D341Med (cell line): ENCODE results near the gene GAB2.
"Not testable (repeated sequence)": the region's sequence is repeated elsewhere in the genome, so short reads cannot be mapped to it uniquely, and the experiment has no call there.

Experiments
- DNase-seq: peaks from one replicate; pipeline ENCODE4 v3.0.0; 2012; ENCODE audit warnings: low spot score

GAB2 gene

DNA sequence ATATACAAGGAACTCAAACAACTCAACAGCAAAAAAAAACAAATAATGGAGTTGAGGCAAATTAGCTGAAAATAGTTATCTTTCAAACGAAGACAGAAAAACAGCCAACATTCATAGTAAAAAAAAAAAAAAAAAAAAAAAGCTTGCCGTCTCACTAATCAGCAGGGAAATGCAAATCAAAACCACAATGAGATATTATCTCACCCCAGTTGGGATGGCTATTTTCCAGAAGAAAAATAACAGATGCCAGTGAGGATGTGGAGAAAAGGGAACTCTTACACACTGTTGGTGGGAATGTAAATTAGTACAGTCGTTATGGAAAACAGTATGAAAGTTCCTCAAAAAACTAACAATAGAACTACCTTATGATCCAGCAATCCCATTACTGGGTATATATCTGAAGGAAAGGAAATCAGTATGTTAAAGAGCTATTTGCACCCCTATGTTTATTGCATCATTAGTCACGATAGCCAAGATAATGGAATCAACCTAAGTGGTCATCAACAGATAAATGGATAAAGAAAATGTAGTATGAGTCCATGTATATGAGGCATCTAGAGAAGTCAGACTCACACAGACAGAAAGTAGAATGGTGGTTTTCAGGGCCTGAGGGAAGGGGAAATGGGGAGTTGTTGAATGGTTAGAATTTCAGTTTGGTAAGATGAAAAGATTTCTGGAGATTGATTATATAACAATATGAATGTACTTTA is 172.9 kb downstream of the GAB2 start:
- DNase-seq, result no peak

- no peak for DNase-seq
Measured at GRCh38 chr11:78244080-78244479, 173.5 kb downstream of the GAB2 start.

- no peak for DNase-seq
Measured at GRCh38 chr11:78241475-78241874, 176.1 kb downstream of the GAB2 start.

DNA sequence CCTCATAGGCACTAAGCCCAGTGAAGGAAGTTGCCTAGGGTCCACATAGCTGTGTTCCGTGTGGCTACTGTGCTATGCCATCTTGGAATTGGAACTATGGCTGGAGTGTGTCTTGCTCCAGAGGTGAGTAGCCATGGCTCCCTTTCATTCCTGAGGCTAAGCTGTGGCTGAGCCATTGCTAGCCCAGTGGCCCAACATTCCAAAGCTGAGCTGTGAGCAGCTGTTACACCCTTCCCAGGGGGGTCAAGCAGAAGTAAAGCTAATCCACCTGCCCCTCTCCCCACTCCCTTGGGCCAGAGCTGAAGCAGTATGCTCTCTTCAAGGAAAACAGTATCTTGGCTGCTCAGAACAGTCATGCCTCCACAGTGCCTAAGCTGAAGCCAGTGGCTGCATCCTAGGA is 177.8 kb downstream of the GAB2 start:
- DNase-seq, result no peak

GRCh38 chr11:78237293-78238046 is 180.2 kb downstream of the GAB2 start:
- DNase-seq, result no peak

- DNase-seq, result no peak
Measured at GRCh38 chr11:78234006-78234405, 183.6 kb downstream of the GAB2 start.

DNA sequence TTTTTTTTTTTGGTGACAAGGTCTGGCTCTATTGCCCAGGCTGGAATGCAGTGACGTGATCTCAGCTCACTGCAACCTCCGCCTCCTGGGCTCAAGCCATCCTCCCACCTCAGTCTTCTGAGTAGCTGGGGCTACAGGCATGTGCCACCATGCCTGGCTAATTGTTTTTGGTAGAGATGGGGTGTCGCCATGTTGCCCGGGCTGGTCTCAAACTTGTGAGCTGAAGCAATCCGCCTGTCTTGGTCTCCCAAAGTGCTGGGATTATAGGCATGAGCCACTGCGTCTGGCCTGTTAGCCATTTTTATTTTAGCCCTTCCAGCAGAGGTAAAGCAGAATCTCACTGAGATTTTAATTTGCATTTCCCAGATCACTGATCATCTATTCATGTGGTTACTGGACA is 184.6 kb downstream of the GAB2 start:
- not testable (repeated sequence) for DNase-seq

- DNase-seq, result no peak
Measured at GRCh38 chr11:78231962-78232501, 185.6 kb downstream of the GAB2 start.

- DNase-seq, result no peak
Measured at GRCh38 chr11:78230161-78230877, 187.3 kb downstream of the GAB2 start.

- DNase-seq, result no peak
Measured at GRCh38 chr11:78229106-78229505, 188.5 kb downstream of the GAB2 start.

GRCh38 chr11:78228467-78228866 is 189.2 kb downstream of the GAB2 start:
- DNase-seq, result peak; percentile 66

DNA sequence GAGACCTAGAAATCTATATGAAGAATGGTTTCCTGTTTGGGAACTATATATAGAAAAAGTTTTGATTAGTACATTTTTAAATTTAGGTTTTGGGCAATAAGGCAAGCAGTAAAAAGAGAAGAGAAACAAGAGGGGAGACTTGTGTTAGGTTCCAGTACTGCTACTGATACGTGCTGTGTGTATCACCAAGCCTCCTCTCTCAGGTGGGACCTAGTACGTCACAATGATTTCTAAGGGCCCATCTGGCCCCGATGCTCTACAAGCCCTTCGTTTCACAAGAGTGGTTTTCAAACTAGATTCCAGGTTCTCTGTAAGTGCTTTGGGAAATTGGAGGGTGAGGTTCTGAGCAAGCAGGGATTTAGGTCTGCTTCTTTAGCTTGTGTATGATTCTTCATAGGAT is 189.7 kb downstream of the GAB2 start:
- no peak for DNase-seq

DNA sequence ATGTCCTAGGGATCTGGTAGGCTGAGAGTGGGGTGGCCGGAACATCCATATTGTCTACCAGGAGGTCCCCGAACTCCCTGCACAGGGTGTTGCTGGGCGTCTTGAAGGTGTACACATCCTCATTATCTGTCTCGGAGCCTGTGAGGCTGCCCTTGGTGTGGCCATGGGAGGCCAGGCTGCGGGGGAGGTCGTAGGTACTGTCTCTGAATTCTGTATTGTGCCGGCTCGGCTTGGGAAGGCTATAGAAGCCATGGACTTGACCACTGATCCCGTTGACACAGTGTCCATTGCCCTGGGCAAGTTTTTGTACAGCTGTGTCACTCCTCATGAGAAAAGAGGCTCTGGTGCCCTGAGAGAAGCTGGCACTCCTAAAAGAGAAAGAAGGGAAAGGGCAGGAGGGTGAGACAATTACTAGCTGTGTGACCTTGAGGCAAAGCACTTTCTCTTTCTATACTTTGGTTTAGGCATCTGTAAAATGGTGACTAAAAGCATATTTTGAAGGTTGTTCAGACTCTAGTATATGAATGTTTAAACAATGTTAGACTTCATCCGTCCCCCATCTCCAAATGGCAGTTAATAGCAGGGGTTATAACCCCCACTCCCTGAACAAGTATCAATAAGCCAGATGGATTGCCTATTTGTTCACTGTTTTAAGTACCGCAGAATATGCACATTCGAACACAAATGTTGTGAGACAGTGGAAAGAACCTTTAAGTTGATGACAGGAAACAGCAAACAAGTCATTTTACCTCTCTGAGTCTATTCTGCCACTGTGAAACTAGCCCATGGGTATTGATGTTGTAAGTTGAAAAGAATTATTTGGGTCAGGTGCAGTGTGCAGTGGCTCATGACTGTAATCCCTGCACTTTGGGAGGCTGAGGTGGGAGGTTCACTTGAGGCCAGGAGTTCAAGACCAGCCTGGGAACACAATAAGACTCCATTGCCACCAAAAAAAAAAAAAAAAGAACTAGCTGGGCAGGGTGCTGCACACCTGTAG is 190.6 kb downstream of the GAB2 start:
- no peak for DNase-seq

- DNase-seq, result no peak
Measured at GRCh38 chr11:78224906-78225420, 192.7 kb downstream of the GAB2 start.

DNA sequence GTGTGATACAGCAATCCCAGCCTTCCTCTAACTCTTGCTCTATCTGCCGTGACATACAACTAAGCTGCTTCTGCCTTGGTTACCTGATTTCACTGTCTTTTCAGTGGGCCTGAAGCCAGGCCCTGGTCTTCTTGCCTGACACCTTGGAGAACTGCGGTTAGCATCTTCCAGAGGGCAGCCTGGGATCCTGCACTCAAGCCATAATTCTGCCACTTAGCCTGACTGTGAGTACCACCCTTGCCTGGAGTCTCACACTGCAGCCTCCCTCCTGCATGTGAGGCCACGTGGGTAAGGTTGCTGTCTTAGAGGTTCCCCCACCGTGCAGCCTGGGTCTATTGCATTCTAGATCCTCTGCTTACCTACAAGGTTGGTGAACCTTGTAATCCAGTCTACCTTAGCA is 193.1 kb downstream of the GAB2 start:
- DNase-seq, result no peak

GRCh38 chr11:78223320-78223954 is 194.2 kb downstream of the GAB2 start:
- DNase-seq, result no peak

DNA sequence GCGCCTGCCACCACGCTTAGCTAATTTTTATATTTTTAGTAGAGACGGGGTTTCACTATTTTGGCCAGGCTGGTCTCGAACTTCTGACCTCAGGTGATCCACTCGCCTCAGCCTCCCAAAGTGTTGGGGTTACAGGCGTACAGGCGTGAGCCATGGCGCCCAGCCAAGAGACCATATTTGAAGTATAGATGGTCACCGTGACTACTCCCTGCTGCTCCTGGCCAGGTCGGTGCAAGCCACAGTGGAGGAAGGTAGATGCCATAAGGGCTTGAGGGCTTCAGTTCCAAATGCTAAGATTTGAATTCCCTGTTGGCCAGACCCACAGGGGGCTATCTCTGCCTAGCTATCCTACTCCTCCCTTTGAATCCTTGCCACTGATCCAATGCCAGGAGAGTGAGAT is 194.9 kb downstream of the GAB2 start:
- not testable (repeated sequence) for DNase-seq

DNA sequence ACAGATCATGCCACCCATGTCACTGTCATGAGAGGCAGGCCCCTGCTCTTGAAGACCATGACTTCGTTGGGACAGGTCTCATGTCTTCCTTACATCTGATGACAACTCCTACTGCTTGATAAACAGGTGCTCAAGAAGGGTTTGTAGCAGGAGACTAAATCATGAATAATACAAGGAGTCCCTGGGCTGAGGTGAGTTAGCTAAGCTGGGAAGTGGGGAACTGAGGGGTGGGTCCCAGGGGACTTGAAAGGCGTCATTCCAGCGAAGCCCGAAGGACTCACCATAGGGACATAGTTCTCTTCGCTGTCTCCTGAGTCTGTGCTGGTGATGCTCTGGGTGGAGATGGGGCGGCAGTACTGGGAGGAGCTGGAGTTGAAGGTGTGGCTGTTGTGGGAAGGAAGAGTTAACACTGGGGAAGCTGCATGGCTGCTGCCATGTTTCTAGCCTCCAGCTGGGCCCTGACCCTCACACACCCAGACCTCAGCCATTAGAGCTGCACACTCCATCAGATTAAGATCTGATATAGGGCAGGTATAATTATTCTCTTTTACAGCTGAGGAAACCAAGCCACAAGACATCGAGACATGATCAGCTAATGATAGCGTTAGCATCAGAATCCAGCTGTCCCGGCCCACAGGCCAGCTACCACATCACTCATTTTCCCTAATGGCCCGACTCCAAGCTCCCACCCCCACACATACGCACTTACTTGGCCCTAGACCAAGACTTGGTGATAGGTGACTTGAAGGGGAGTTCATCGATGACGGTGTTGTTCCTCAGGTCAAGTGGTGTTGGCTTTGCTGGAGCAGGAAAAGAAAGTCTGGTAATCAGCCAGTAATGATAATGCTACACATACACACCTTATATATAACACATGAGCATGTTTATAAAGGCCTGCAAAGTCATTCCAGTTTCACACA is 196.0 kb downstream of the GAB2 start:
- peak; percentile 10 for DNase-seq
